Osteoblast (primary cell): Measurements from ENCODE around the gene SHMT2. TPM values are rescaled to one million over a fixed set of nuclear protein-coding genes. Genes with fewer than 3 reads are reported as not detected.

Experiments
- DNase-seq: peaks from one replicate; pipeline ENCODE4 v3.0.0; 2011; ENCODE audit warnings: low spot score, mixed read lengths; ENCODE audit not compliant: insufficient read length; ENCODE audit errors: missing footprints
- H2AFZ ChIP-seq: 2 replicates; pipeline ENCODE4 v1.6.0; 2011; ENCODE audit warnings: mild to moderate bottlenecking, low read length
- H3K27ac ChIP-seq: 2 replicates; pipeline ENCODE4 v1.5.1; 2011; ENCODE audit warnings: mild to moderate bottlenecking, low read depth, low read length, moderate library complexity
- H3K27me3 ChIP-seq: 2 replicates; pipeline ENCODE4 v1.6.0; 2012; ENCODE audit warnings: mild to moderate bottlenecking, control low read depth, inconsistent platforms, low read length, moderate library complexity; ENCODE audit not compliant: insufficient read depth
- H3K36me3 ChIP-seq: 2 replicates; pipeline ENCODE4 v1.5.1; 2011; ENCODE audit warnings: mild to moderate bottlenecking, low read length, control low read depth, moderate library complexity; ENCODE audit not compliant: insufficient read depth
- H3K4me1 ChIP-seq: 2 replicates; pipeline ENCODE4 v1.5.1; 2011; ENCODE audit warnings: mild to moderate bottlenecking, low read length, control low read depth, moderate library complexity; ENCODE audit not compliant: insufficient read depth
- H3K4me2 ChIP-seq: 2 replicates; pipeline ENCODE4 v1.6.0; 2011; ENCODE audit warnings: mild to moderate bottlenecking, low read length; ENCODE audit not compliant: insufficient read depth
- H3K4me3 ChIP-seq: fragments of 200-600 bp; sonication (generic); 3 replicates; pipeline ENCODE4 v1.5.1; 2012; ENCODE audit warnings: mild to moderate bottlenecking, low read length, inconsistent platforms; ENCODE audit not compliant: insufficient read depth
- H3K79me2 ChIP-seq: 2 replicates; pipeline ENCODE4 v1.6.0; 2012; ENCODE audit warnings: mild to moderate bottlenecking, low read length, control low read depth, inconsistent platforms; ENCODE audit not compliant: insufficient read depth
- H3K9me3 ChIP-seq: 2 replicates; pipeline ENCODE4 v1.5.1; 2011; ENCODE audit warnings: low read depth, low read length, control low read depth
- H4K20me1 ChIP-seq: 2 replicates; pipeline ENCODE4 v1.6.0; 2012; ENCODE audit warnings: mild to moderate bottlenecking, low read length, control low read depth; ENCODE audit not compliant: insufficient read depth
- total RNA-seq: library from RNA; depleted of rRNA; stranded (reverse); fragments of >200 nt; gene quantifications from 2 replicates; pipeline ENCODE4 v1.2.3, GENCODE V29; 2012
- TF ChIP-seq, protein P1 (sequence below): IDR thresholded peaks from 2 replicates; pipeline ENCODE4 v1.5.1; 2011; ENCODE audit warnings: mild to moderate bottlenecking, low read depth, low read length, moderate library complexity; ENCODE audit errors: extremely low read depth

The SHMT2 gene
- total RNA-seq, 1 donor, result 408 TPM

- no peaks in the 10 kb centered on the region for H3K36me3 ChIP-seq
- H3K4me3 ChIP-seq, result no peak overlapping the region
- no peak for DNase-seq
- no peak overlapping the region for H3K4me2 ChIP-seq
- no peak overlapping the region for H3K27ac ChIP-seq
- H4K20me1 ChIP-seq, result no peaks in the 10 kb centered on the region
- H2AFZ ChIP-seq, result no peak overlapping the region
- peaks cover 23% of the 10 kb centered on the region for H3K27me3 ChIP-seq
- H3K79me2 ChIP-seq, result no peaks in the 10 kb centered on the region
- no peaks in the 10 kb centered on the region for H3K9me3 ChIP-seq
- H3K4me1 ChIP-seq, result peaks cover 19% of the 10 kb centered on the region
- TF ChIP-seq, protein P1, sequence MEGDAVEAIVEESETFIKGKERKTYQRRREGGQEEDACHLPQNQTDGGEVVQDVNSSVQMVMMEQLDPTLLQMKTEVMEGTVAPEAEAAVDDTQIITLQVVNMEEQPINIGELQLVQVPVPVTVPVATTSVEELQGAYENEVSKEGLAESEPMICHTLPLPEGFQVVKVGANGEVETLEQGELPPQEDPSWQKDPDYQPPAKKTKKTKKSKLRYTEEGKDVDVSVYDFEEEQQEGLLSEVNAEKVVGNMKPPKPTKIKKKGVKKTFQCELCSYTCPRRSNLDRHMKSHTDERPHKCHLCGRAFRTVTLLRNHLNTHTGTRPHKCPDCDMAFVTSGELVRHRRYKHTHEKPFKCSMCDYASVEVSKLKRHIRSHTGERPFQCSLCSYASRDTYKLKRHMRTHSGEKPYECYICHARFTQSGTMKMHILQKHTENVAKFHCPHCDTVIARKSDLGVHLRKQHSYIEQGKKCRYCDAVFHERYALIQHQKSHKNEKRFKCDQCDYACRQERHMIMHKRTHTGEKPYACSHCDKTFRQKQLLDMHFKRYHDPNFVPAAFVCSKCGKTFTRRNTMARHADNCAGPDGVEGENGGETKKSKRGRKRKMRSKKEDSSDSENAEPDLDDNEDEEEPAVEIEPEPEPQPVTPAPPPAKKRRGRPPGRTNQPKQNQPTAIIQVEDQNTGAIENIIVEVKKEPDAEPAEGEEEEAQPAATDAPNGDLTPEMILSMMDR, result no peak
These were observed 5.1 kb upstream of the SHMT2 start for GRCh38 chr12:57224278-57224972.

DNA sequence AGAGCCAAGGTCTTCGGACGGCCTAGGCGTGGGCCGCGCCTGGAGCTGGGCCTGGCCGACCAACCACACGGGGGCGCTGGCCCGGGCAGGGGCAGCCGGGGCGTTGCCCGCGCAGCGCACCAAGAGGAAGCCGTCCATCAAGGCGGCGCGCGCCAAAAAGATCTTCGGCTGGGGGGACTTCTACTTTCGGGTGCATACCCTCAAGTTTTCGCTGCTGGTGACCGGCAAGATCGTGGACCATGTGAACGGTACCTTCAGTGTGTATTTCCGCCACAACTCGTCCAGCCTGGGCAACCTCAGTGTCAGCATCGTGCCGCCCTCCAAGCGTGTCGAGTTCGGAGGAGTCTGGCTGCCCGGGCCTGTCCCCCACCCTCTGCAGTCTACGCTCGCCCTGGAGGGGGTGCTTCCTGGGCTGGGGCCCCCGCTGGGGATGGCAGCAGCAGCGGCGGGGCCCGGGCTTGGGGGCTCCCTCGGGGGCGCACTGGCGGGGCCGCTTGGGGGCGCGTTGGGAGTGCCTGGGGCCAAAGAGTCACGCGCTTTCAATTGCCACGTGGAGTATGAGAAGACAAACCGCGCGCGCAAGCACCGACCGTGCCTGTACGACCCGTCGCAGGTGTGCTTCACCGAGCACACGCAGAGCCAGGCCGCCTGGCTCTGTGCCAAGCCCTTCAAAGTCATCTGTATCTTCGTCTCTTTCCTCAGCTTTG lies 4.4 kb upstream of the SHMT2 start:
- Histone ChIP-seq H4K20me1 (no peaks in the 10 kb centered on the region), H3K4me3 (no peak overlapping the region), H3K36me3 (no peaks in the 10 kb centered on the region), H3K4me2 (no peak overlapping the region), H3K9me3 (no peaks in the 10 kb centered on the region), H3K27me3 (peaks cover 17% of the 10 kb centered on the region), H3K27ac (no peak overlapping the region), H2AFZ (no peak overlapping the region), H3K4me1 (peaks cover 19% of the 10 kb centered on the region), H3K79me2 (peaks cover 6% of the 10 kb centered on the region)
- no peak for DNase-seq
- TF ChIP-seq, protein P1, result no peak

GRCh38 chr12:57225680-57226210 lies 3.8 kb upstream of the SHMT2 start:
- H3K27me3 ChIP-seq, result peaks cover 13% of the 10 kb centered on the region
- peaks cover 12% of the 10 kb centered on the region for H3K79me2 ChIP-seq
- no peak for DNase-seq
- no peaks in the 10 kb centered on the region for H3K9me3 ChIP-seq
- no peak overlapping the region for H3K4me2 ChIP-seq
- H4K20me1 ChIP-seq, result peaks cover 6% of the 10 kb centered on the region
- H3K27ac ChIP-seq, result no peak overlapping the region
- no peak overlapping the region for H3K4me3 ChIP-seq
- TF ChIP-seq, protein P1, result no peak
- no peaks in the 10 kb centered on the region for H3K36me3 ChIP-seq
- H3K4me1 ChIP-seq, result peaks cover 25% of the 10 kb centered on the region
- no peak overlapping the region for H2AFZ ChIP-seq
